ENCODE measurements around the gene FBXO10. TPM values are rescaled to one million over a fixed set of nuclear protein-coding genes. Genes with fewer than 3 reads are reported as not detected.

FBXO10 gene
- total and polyA plus RNA-seq, 10 of the 15 experiments (the other 5 are each of a cell fraction or from before 2014, with no cell fraction given), result 1.6 to 17.2 (median 9.6) TPM

DNA sequence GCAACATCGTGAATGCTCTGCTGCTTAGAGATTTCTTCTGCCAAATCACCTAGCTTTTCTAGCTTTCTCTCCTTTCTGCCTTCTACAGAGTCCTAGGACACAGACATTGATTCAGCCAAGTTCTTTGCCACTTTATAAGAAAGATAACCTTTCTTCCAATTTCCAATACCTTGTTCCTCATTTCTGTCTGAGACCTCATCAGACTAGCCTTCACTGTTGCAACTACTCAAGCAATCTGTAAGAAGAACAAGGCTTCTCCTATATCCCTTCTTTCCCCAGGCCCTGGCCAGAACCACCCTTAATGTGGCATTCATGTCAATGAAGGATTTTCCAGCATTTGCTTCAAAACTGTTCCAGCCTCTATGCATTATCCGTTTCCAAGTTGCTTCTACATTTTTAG lies 24.3 kb downstream of the FBXO10 start (continued):
- TF ChIP-seq, protein P1, sequence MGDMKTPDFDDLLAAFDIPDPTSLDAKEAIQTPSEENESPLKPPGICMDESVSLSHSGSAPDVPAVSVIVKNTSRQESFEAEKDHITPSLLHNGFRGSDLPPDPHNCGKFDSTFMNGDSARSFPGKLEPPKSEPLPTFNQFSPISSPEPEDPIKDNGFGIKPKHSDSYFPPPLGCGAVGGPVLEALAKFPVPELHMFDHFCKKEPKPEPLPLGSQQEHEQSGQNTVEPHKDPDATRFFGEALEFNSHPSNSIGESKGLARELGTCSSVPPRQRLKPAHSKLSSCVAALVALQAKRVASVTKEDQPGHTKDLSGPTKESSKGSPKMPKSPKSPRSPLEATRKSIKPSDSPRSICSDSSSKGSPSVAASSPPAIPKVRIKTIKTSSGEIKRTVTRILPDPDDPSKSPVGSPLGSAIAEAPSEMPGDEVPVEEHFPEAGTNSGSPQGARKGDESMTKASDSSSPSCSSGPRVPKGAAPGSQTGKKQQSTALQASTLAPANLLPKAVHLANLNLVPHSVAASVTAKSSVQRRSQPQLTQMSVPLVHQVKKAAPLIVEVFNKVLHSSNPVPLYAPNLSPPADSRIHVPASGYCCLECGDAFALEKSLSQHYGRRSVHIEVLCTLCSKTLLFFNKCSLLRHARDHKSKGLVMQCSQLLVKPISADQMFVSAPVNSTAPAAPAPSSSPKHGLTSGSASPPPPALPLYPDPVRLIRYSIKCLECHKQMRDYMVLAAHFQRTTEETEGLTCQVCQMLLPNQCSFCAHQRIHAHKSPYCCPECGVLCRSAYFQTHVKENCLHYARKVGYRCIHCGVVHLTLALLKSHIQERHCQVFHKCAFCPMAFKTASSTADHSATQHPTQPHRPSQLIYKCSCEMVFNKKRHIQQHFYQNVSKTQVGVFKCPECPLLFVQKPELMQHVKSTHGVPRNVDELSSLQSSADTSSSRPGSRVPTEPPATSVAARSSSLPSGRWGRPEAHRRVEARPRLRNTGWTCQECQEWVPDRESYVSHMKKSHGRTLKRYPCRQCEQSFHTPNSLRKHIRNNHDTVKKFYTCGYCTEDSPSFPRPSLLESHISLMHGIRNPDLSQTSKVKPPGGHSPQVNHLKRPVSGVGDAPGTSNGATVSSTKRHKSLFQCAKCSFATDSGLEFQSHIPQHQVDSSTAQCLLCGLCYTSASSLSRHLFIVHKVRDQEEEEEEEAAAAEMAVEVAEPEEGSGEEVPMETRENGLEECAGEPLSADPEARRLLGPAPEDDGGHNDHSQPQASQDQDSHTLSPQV (IDR thresholded peaks at IDR 0.05), result no peak
- TF ChIP-seq CEBPB (IDR thresholded peaks at IDR 0.05; ENCODE audit: borderline replicate concordance in 1 of 2, low read depth in 2 of 2, low read length in 2 of 2) (no peak), NR2C1 (IDR thresholded peaks at IDR 0.05) (no peak), TCF12 (IDR thresholded peaks at IDR 0.05; ENCODE audit: low read depth, low read length) (no peak), BHLHE40 (IDR thresholded peaks at IDR 0.05; ENCODE audit: borderline replicate concordance in 1 of 2, low read depth in 2 of 2, low read length in 1 of 2) (no peak), SP1 (IDR thresholded peaks at IDR 0.05; ENCODE audit: low read depth, low read length) (no peak), HDAC6 (IDR thresholded peaks at IDR 0.05; ENCODE audit: unreplicated experiment) (no peak), JUNB (IDR thresholded peaks at IDR 0.05) (no peak)
- TF ChIP-seq, protein P2, sequence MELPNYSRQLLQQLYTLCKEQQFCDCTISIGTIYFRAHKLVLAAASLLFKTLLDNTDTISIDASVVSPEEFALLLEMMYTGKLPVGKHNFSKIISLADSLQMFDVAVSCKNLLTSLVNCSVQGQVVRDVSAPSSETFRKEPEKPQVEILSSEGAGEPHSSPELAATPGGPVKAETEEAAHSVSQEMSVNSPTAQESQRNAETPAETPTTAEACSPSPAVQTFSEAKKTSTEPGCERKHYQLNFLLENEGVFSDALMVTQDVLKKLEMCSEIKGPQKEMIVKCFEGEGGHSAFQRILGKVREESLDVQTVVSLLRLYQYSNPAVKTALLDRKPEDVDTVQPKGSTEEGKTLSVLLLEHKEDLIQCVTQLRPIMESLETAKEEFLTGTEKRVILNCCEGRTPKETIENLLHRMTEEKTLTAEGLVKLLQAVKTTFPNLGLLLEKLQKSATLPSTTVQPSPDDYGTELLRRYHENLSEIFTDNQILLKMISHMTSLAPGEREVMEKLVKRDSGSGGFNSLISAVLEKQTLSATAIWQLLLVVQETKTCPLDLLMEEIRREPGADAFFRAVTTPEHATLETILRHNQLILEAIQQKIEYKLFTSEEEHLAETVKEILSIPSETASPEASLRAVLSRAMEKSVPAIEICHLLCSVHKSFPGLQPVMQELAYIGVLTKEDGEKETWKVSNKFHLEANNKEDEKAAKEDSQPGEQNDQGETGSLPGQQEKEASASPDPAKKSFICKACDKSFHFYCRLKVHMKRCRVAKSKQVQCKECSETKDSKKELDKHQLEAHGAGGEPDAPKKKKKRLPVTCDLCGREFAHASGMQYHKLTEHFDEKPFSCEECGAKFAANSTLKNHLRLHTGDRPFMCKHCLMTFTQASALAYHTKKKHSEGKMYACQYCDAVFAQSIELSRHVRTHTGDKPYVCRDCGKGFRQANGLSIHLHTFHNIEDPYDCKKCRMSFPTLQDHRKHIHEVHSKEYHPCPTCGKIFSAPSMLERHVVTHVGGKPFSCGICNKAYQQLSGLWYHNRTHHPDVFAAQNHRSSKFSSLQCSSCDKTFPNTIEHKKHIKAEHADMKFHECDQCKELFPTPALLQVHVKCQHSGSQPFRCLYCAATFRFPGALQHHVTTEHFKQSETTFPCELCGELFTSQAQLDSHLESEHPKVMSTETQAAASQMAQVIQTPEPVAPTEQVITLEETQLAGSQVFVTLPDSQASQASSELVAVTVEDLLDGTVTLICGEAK (IDR thresholded peaks at IDR 0.05; ENCODE audit: borderline replicate concordance), result no peak
- TF ChIP-seq, protein P3, sequence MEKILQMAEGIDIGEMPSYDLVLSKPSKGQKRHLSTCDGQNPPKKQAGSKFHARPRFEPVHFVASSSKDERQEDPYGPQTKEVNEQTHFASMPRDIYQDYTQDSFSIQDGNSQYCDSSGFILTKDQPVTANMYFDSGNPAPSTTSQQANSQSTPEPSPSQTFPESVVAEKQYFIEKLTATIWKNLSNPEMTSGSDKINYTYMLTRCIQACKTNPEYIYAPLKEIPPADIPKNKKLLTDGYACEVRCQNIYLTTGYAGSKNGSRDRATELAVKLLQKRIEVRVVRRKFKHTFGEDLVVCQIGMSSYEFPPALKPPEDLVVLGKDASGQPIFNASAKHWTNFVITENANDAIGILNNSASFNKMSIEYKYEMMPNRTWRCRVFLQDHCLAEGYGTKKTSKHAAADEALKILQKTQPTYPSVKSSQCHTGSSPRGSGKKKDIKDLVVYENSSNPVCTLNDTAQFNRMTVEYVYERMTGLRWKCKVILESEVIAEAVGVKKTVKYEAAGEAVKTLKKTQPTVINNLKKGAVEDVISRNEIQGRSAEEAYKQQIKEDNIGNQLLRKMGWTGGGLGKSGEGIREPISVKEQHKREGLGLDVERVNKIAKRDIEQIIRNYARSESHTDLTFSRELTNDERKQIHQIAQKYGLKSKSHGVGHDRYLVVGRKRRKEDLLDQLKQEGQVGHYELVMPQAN (conservative IDR thresholded peaks at IDR 0.05), result no peak
